ENCODE data around the gene VAC14. TPM values are rescaled to one million over a fixed set of nuclear protein-coding genes. Genes with fewer than 3 reads are reported as not detected.
A peak's percentile ranks its signal among the peaks of the same experiment; 100 is the strongest.

Gene VAC14
- total RNA-seq, 1 donor from 2014 or later = 11.3 TPM

- DNase-seq (ENCODE audit: low spot score) = peak; percentile 95
Measured at GRCh38 chr16:70725912-70726828, 74.8 kb downstream of the VAC14 start.

GRCh38 chr16:70725024-70725911 lies 75.7 kb downstream of the VAC14 start:
- DNase-seq (ENCODE audit: low spot score) = peak; percentile 79

DNA sequence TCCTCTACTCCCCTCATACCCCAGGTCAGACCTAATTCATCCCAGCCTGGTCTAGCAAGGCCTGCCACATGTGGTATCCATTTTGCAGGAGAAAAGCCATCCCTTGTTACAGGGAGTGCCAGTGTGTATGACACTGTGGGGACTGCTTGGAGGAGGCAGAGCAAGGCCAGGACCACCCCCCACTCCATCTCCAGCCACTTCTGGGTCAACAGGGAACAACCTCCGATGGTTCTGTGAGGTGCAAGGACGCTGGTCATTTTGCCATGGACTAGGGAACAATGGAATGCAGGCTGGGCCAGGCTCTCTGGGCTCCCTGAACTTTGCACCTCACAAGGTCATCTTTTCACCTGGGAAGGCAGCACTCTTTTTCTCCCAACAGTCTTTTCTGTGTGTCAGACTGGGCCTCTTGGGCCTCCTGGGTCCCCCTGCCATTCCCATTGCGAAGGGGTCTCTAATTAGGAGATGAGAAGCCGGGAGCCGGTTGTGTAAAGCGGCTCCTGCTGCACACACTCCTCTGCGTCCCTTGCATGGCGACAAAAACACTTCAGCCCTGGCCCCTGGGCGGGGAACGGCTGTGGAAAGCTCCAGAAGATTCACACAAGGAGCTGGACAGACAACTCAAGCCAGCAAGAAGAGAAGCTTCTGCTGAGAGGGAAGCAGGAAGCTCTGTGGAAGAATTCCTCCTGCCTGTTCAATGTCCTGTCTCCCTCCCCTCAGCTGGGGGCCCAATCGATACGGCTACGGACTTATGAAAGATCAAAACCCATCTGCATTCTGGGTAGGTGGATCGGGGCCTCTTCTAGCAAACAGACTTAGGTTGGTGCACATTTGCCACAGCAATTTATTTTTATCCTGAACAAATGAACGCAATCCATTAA lies 76.6 kb downstream of the VAC14 start:
- DNase-seq (ENCODE audit: low spot score) = peak; percentile 28

GRCh38 chr16:70723740-70724145 lies 77.2 kb downstream of the VAC14 start:
- DNase-seq (ENCODE audit: low spot score) = no peak

GRCh38 chr16:70721202-70721963 lies 79.6 kb downstream of the VAC14 start:
- DNase-seq (ENCODE audit: low spot score) = no peak

- no peak for DNase-seq (ENCODE audit: low spot score)
Measured at GRCh38 chr16:70720425-70721201, 80.3 kb downstream of the VAC14 start.

DNA sequence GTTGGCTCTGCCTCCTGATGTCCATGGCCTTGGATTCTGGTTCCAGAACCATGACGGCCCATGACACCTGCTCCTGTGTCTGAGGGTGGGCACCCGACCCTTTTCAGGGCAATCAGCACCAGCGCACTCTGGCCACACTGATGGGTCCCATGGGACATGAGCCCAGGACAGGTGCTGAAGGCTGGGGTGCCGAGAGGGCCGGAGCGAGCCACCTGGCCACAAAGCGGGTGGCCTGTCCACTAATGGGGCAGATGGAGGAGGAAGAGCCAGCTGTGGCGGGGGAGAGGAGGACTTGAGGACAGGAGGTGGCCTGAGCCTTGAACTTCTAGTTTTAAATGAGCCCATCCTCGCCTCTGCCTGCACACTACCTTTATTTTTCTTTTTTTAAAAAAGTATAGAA lies 83.9 kb downstream of the VAC14 start:
- DNase-seq (ENCODE audit: low spot score) = no peak

- DNase-seq (ENCODE audit: low spot score) = peak; percentile 95
Measured at GRCh38 chr16:70715860-70716357, 85.0 kb downstream of the VAC14 start.

DNA sequence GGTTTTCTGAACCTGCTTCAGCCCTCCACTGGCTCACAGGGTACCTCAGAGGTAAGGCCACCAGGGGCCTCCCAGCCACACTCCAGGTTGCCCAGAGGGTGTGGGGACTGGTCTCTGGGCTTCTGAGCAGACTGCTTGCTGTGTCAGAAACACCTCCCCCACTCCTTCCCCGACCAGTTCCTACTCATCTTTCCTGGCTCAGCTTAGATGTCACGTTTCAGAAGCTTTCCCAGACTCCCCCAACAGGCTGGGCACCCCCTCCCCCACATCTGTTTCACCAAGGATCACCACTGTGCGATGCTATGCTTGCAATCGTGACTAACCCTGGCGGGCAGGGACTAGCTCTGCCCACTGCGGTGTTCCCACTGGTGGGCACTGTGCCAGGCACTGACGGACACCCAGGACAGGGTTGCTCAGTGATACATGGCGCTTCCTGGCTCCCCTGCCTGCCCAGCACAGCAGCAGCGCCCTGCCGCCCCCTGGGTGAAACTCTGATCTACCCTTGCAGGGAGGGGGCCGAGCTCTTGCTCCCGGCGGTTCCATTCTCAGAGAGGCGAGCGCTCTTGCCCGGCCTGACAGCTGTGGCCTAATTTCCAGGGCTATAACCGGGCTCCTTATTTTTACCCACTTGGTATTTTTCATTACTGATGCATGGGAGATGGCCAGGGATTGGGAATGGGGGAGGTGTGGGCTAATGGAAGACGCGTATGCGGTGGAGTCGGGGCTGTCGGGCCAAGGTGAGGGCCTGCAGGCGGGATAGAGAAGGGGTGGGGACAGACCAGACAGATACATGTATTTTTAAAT lies 85.7 kb downstream of the VAC14 start:
- DNase-seq (ENCODE audit: low spot score) = peak; percentile 89

- no peak for DNase-seq (ENCODE audit: low spot score)
Measured at GRCh38 chr16:70714581-70715054, 86.3 kb downstream of the VAC14 start.

DNA sequence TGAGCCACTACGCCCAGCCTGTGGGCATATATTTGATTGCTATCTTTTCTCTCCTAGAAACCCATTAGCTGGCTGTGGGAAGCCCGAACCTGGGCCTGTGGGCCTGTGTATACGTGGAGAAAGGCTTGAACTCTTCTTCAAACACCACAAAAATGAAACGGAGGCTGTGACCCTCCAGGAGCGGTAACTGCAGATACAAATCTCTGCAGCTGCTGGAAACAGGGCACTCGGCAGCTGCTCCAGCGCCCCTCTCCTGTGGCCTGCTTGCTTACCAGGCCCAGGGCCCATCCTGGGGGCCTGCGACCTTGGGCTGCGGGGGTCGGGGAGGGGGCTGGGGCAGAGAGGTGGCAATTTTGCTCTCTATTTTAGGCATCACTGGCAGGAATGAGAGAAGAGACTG lies 87.1 kb downstream of the VAC14 start:
- no peak for DNase-seq (ENCODE audit: low spot score)

GRCh38 chr16:70713342-70713741 lies 87.6 kb downstream of the VAC14 start:
- no peak for DNase-seq (ENCODE audit: low spot score)

DNA sequence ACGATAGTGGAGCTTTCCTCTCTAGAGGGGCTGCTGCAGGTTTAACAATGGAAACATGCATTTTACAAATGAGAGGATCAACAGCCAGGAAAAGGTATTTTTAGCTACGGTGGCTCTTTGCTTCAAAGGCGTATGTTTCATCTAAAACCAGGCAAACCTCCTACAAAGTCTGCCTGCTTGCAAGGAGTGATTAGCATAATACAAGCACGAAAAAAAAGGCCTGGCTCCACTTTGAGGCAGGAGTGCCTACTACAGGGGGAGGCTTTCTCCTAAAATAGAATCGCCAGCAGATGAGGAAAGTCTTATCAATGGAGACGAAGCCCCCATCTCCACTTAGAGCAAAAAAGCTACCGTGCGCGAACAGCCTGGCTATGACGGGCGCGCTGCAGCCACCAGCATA lies 88.0 kb downstream of the VAC14 start:
- DNase-seq (ENCODE audit: low spot score) = no peak

- DNase-seq (ENCODE audit: low spot score) = no peak
Measured at GRCh38 chr16:70712359-70712758, 88.6 kb downstream of the VAC14 start.

GRCh38 chr16:70711211-70712031 lies 89.5 kb downstream of the VAC14 start:
- DNase-seq (ENCODE audit: low spot score) = peak; percentile 76

DNA sequence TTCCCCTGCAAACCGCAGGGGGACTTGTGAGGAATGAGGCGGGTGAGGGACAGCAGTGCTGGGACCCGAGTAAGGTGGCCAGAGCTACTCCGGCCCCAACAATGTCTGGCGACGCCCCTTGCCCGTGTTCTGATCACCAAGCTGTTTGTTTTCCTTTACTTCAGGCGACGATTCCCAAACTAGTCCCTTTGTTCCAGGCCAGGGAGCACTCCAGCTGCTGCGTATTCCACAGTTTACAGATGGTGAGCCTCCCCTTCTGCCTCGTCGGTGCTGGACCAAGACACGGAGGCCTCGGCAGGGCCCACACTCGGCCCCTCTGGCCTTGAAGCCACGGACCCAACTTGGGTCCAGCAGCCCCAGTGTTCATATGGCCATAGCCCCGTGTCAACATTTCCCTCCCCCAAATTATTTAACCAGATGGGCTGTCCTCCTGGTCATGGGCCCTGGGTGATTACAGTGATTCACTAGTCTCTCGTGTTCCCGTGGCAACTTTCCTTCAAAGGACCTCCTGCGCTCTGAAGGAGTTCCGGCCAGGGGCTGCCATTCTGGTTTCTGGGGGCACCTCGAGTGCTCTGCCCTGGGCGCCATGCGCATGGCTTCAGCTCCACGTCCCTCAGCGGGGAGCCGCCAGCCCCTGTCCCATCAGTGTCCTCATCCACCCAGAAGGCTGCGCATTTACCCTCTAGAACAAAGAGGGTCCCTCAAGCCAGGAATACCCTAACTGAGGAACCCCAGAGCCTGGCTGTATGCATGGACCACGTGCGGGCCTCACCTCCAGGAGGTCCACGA lies 90.3 kb downstream of the VAC14 start:
- DNase-seq (ENCODE audit: low spot score) = no peak

DNA sequence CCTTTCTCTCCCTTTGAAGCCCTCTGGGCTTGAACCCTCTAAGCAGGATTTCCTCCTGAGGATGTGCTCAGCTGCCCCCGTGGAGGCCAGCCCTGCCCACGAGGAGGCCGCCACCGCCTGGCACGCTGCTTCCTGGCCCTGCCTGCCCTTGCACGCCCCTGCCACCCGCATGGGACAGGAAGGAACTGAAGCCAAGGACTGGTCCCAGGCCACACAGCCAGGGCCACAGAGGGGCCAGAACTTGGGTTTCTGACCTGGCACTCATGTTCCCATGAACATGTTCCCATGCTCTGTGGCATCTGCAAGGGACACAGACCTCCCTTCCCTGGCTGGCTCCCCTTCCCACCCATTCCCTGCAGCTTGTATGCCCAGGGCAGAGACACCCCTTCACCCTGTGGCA lies 91.0 kb downstream of the VAC14 start:
- DNase-seq (ENCODE audit: low spot score) = no peak

Data from umbilical cord (tissue), 2 donors.